ENCODE results near the gene CHRNG. TPM values are rescaled to one million over a fixed set of nuclear protein-coding genes. Genes with fewer than 3 reads are reported as not detected.

The CHRNG gene
- total RNA-seq (not detected), polyA plus RNA-seq (not detected)

GRCh38 chr2:232539298-232540231, at the start of gene CHRNG:
TSS of gene CHRNG (plus strand) at chr2:232539692. CDS start at chr2:232539748, 56 bp downstream.
- Histone ChIP-seq H3K4me3 (no peak within 1 kb of the TSS), H3K27me3 (peaks cover 3 to 53% (median 35%) of the 10 kb centered on the region in 3 donors), H3K27ac (no peak within 1 kb of the TSS), H3K9me3 (peaks cover 0 to 7% (median 0%) of the 10 kb centered on the region in 4 donors), H3K4me1 (no peaks in the 10 kb centered on the region), H3K36me3 (no peaks in the 10 kb centered on the region)
- 45 to 56% methylated on average over 23 of the region's 23 CpGs for WGBS, 2 donors
- intact Hi-C loops (cut with DNase I), result no loop called here
- TF ChIP-seq POLR2A (IDR thresholded peaks at IDR 0.05), result no peak
- no peak for TF ChIP-seq EP300 (IDR thresholded peaks at IDR 0.05)
- TF ChIP-seq POLR2AphosphoS5 (IDR thresholded peaks at IDR 0.05), result no peak
- no peak for TF ChIP-seq CTCF (IDR thresholded peaks at IDR 0.05)
- DNase-seq, result peak; percentile 51

- Histone ChIP-seq H3K4me3 (no peak overlapping the region), H3K9me3 (no peaks in the 10 kb centered on the region), H3K36me3 (no peaks in the 10 kb centered on the region), H3K4me1 (peaks cover 0 to 12% (median 10%) of the 10 kb centered on the region in 4 donors), H3K27me3 (peaks cover 18 to 45% (median 20%) of the 10 kb centered on the region in 3 donors), H3K27ac (no peak overlapping the region)
- 86 to 87% methylated on average over 30 of the region's 30 CpGs for WGBS, 2 donors
- TF ChIP-seq CTCF (IDR thresholded peaks at IDR 0.05), result no peak
- intact Hi-C loops (cut with DNase I), result no loop called here
- DNase-seq, result peak; percentile 56
Observed at GRCh38 chr2:232490221-232491138, 49.0 kb upstream of the CHRNG start.

- no peak overlapping the region for H3K4me3 ChIP-seq
- peaks cover 0 to 12% (median 10%) of the 10 kb centered on the region in 4 donors for H3K4me1 ChIP-seq
- intact Hi-C loops (cut with DNase I), result no loop called here
- TF ChIP-seq EP300 (IDR thresholded peaks at IDR 0.05), result no peak
- no peak for TF ChIP-seq POLR2A (IDR thresholded peaks at IDR 0.05)
- TF ChIP-seq CTCF (IDR thresholded peaks at IDR 0.05), result no peak
- TF ChIP-seq POLR2AphosphoS5 (IDR thresholded peaks at IDR 0.05), result no peak
- peak; percentile 28 for DNase-seq
- no peaks in the 10 kb centered on the region for H3K9me3 ChIP-seq
- H3K36me3 ChIP-seq, result no peaks in the 10 kb centered on the region
- peaks cover 11 to 38% (median 12%) of the 10 kb centered on the region in 3 donors for H3K27me3 ChIP-seq
- no peak overlapping the region for H3K27ac ChIP-seq
- WGBS, 2 donors, result 87 to 95% methylated on average over 12 of the region's 12 CpGs
Observed at GRCh38 chr2:232491139-232491780, 48.2 kb upstream of the CHRNG start.

GRCh38 chr2:232492236-232492848, 47.1 kb upstream of the CHRNG start:
- no peak for TF ChIP-seq CTCF (IDR thresholded peaks at IDR 0.05)
- no peak for TF ChIP-seq EP300 (IDR thresholded peaks at IDR 0.05)
- no peak for TF ChIP-seq POLR2AphosphoS5 (IDR thresholded peaks at IDR 0.05)
- TF ChIP-seq POLR2A (IDR thresholded peaks at IDR 0.05), result no peak
- 66 to 80% methylated on average over 8 of the region's 8 CpGs for WGBS, 2 donors
- no peaks in the 10 kb centered on the region for H3K36me3 ChIP-seq
- intact Hi-C loops (cut with DNase I), result no loop called here
- no peaks in the 10 kb centered on the region for H3K9me3 ChIP-seq
- peaks cover 0 to 5% (median 2%) of the 10 kb centered on the region in 4 donors for H3K4me1 ChIP-seq
- no peak overlapping the region for H3K4me3 ChIP-seq
- no peak for DNase-seq
- H3K27ac ChIP-seq, result no peak overlapping the region
- peaks cover under 1 to 27% (median 2%) of the 10 kb centered on the region in 3 donors for H3K27me3 ChIP-seq

All from sigmoid colon (tissue), 7 donors.